T-helper 2 cell (primary cell): ENCODE data around the gene NLRP3.
"Not testable (repeated sequence)": the region's sequence is repeated elsewhere in the genome, so short reads cannot be mapped to it uniquely, and the experiment has no call there.

Experiments used
- DNase-seq, 5 experiments: peaks; one replicate each; pipeline versions ENCODE4 v3.0.0 to v3.0.0-alpha.2; 2012 to 2022

NLRP3 gene

DNA sequence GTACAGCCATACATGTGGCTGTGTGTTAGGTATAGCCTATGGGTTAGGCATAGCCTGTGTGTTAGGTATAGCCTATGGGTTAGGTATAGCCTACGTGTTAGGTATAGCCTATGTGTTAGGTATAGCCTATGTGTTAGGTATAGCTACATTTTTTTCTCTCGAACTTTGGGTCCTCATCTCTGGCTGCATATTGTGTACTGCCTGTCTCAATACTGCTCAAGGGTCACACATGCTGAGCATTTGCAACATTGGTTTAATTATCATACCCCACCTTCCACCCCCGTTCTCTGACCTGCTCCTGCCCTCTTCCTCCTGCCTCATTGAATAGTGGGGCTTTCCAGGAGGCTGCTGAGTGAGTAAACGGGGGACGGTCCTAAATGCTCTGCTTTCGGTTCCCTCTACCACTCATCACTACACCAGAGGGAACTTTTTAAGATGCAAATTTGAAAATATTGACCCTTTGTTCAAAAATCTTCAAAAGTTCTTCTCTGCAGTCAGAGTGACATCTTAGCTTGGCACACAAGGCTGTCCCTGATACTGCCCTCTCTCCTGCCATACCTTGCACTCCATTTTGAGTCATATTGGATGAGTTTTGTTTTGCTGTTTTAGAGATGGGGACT lies 24.1 kb downstream of the NLRP3 start:
- no peak for DNase-seq

DNA sequence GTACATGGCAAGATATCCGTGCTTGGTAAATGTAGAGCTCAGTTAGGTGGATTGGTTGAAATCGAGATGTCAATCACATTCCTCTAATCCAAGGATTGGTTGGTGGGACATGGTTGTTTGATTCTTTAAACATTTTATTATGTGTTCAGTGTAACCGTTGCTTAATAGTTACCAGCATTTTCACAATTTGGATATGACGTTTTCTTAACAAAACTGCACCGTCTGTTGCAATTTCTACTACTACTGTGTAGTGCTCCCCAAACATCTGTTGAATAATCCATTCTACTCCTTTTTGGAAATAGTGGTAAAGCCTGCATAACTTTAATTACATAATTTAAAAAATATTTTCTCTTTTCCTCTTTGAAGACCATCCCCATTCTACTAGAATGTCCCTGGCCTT lies 25.6 kb downstream of the NLRP3 start:
- no peak for DNase-seq

DNA sequence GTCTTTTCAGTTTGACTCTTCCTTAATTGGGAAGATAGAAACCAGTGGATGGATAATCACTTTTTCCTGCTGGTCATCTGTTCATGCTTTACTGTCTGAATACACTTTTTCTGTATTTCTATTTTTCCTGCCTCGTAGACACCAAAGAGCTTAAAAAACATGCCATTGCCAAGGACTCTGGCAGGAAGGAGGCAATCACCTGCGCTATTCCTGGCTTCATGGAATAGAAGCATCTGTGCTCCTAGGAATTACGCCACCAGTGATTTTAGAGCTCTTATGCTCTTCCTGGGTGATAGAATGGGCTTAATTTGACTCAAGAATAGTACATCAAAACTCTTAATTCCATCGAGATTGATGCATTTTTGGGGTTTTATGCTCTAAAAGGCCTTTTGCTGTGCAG lies 26.2 kb downstream of the NLRP3 start:
- no peak for DNase-seq

DNA sequence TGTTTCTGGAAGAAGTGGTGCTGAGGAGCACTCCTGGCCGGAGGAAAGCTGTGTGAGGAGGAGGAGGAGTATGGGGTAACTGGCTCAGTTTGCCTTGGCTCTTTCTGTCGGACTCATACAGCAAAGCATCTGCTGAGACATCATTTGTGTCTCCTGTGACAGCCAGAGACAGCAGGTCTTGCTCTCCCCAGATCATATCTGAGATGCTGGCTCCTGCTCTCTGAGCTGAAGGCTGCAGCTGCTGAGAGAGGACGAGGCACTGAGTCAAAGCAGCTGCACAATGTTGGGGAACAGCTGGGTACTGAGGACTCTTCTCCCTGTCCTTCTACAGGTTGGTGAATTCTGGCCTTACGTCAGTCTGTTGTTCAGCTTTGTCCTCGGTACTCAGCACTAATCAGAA lies 27.7 kb downstream of the NLRP3 start:
- DNase-seq = no peak

DNA sequence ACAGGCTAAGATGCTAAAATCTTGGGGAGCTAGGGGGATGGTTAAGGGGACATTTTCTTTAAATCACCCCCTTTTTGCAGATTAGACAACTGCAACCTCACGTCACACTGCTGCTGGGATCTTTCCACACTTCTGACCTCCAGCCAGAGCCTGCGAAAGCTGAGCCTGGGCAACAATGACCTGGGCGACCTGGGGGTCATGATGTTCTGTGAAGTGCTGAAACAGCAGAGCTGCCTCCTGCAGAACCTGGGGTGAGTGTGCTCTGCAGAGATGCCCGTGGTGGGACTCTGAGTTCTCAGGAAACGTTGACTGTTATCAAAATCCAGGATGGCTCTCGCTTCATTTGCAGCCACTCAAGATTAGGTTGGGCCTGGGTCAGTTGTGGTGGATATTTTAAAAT lies 28.6 kb downstream of the NLRP3 start:
- no peak for DNase-seq

DNA sequence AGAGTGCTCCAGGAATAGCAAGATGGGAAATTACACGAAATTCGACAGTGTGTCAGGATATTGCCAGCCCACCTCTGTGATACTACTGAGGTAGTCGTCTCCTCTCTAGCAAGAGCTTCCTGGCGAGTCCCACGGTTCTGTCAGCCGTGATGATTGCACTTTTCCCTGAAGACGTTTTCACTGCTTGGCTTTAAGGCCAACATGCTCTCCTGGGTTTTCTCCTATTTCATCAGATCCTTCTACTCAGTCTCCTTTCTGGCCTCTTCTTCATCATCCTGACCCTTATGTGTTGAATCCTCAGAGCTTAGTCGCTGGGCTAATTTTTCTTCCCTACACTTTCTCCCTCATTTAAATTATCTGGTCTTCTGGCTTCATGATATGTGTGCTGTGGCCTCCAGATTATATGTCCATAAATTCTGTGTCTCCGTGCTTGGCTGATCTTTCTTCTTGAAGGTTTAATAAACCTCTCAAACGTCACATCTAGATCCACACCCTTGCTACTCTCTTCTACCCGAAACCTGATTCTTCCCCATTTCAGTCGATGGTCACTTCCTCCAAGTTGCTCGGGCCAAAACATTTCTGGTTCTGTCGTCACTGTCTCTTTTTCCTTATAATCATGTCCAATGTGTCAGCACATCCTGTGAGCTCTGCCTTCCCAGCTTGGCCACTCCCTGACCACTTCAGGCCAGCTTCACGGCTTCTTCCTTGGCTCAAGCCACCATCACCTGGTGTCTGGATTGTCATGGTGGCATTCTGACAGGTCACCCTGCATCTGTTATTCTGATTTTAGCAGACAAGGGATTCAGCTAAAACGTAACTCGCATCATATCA lies 29.8 kb downstream of the NLRP3 start:
- DNase-seq = no peak

DNA sequence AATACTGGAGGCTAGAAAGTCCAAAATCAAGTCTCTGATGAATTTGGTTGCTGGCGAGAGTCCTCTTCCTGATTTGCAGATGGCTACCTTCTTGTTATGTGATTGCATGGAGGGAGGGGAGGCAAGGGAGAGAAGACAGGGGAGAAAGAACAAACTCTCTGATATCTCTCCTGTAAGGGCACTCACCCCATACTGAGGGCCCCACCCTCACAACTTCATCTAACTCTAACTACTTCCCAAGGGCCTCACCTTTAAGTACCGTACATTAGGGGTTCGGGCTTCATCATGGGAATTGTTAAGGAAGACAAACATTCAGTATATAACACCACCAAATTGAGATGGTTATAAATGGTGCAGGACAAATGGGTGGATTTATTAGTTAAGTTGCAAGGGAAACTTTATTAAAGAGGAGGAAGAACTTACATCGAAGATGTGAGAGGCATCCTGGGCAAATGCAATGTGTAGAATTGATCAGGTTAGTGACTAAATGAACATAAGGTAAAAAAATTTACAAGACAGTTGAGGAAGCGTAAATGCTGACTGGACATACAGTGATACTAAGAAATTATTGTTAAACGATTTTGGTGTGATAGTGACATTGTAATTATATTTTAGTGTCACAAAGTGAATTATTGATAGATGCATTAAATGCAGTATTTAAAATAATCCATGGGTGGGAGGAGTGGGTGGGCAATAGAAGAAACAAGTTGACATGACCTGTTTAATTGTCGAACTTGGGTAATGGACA lies 31.4 kb downstream of the NLRP3 start:
- DNase-seq = no peak

DNA sequence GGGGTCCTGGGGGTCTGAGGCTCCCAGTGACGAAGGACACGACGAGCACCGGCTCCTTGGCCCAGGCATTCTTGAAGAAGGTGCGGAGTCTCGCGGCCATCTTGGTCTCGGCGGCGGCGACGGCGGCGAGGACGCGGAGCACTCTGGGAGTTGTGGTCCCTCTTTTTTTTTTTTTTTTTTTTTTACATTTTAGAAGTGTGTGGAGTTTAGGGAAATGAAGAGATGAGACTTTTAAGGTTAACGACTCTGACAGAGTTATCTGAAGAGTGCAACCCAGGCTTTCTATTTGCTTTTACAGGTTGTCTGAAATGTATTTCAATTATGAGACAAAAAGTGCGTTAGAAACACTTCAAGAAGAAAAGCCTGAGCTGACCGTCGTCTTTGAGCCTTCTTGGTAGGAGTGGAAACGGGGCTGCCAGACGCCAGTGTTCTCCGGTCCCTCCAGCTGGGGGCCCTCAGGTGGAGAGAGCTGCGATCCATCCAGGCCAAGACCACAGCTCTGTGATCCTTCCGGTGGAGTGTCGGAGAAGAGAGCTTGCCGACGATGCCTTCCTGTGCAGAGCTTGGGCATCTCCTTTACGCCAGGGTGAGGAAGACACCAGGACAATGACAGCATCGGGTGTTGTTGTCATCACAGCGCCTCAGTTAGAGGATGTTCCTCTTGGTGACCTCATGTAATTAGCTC lies 32.3 kb downstream of the NLRP3 start:
- DNase-seq = peak in 1 of 5 experiments; percentile 38

DNA sequence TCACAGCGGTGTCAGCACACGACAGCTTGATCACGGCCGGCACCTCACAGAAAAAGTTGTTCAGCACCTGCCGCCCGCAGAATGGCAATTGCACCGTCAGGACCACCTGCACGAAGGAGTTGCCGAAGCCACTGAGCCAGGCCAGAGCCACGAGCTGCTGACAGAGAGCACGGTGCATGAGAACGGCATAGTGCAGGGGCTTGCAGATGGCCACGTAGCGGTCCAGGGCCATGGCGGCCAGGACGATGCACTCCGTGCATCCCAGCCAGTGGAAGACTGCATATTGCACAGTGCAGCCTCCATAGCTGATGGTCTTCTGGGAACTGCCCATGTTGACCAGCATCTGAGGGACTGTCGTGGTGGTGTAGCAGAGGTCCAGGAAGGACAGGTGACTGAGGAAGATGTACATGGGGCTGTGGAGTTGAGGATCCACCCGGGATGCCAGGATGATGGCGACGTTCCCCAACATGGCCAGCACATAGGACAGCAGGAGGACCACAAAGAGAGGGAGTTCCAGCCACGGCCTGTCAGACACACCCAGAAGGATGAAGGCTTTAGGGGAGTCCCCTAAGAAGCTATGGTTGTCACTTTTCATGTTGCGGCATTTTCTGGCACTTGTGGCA lies 35.5 kb downstream of the NLRP3 start:
- DNase-seq = no peak

DNA sequence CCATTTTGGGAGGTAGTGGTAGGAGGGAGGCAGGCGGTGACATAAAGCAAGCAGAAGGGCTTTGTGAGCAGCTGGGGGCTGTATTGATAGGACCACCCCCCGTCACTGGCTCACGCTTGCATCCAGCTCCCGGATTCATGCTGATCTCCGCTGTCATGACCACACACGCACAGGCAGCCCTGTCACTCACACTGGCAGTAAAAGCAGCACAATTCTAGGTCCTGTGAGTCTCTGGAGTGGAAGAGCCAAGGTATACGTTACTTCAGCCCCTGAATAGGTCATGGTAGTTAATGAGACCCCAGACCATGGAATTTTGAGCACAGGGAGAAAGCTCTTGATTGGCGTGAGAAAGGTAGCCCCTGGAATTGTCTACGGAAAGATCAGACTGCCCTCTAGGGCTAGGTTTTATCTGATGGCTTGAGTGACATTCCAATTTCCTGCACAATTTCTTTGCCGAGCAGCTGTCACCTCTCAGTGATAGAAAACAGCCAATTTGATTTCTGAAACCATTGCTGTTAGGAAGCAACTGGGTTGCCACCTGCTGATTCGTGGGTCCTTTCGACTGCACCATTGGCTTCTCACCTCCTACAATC lies 36.6 kb downstream of the NLRP3 start:
- DNase-seq = no peak

DNA sequence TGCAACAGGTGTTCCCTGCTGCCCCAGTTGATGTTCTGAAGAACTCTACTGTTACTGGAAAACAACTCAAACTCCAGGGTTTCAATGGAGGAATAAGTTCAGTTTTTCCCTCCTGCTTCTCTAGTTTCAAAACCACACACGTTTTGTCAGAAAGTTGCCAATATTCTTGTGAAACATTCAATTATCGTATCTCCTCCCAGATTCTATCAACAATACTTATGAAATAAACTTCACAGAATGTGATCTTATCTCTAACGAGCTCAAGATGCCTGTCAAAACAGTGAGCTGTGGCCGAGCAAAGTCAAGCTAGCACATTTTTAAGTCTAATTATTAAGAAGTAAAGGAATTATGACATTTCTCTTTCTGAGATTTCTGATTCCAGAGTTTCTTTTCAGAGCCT lies 37.3 kb downstream of the NLRP3 start:
- peak in 1 of 5 experiments; percentile 19 for DNase-seq

DNA sequence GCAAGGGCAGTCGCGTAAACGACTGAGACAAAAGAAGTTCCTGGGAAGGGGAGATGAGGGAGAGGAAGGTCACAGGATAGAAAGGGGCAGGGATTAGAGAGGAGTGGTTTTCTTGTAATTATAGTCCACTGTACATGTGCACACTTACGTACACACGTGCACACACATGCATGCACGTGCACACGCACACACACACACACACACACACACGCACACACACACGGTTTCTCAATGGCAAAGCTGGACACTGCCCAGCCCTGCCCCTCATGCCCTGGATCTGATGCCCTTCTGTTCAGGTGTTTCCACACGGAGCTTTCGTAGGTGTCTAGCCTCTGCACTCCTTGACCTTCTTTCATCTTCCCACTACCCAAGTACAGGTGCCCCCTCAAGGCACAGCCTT lies 38.0 kb downstream of the NLRP3 start:
- no peak for DNase-seq

DNA sequence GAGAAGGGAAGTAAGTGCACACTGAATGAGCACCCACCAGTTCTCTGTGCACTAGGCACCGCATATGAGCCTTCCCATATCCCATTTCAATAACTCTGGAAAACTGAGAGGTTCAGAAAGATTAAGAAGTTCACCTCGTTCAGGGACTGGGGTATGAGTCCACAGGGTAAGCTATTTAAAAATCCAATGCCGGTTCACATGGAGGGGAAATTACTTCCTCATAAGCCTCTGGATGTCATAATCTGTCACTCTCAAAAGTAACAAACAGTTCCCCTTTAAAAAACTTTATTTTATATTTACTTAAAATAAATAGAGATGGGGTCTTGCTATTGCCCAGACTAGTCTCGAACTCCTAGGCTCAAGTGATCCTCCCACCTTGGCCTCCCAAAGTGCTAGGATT lies 40.0 kb downstream of the NLRP3 start:
- DNase-seq = no peak

DNA sequence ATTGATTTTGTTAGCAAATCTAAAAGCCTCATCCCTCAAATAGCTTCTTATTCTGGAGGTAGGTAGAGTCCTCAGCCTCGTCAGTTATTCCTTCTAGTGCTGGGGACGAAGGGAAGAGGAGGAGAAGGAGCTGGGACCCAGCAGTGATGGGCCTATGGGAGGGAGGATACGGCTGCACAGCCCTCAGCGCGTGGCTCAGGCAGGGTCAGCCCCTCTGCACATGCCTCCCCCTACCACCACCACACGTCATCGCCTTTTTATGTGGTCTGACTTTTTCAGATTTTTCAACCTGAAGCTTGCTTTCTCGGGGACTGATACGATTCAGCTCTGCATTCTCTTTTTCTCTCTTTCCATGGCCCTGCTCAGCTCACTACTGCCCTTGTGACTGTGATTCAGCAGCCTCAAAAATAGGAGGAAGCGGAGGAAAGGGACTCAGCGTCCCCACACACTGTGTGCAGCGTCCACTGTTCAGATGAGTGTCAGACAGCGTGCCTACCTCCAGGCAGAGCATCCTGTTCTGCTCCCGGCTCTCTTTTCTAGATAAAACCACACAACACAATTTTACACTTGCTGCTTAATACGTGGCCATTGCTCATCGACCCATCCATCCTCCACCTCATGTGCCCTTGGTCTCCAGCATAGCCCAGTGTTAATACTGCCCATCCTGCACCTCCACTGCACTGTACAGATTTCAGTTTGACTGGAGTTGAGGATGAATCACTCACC lies 41.1 kb downstream of the NLRP3 start:
- DNase-seq = no peak

DNA sequence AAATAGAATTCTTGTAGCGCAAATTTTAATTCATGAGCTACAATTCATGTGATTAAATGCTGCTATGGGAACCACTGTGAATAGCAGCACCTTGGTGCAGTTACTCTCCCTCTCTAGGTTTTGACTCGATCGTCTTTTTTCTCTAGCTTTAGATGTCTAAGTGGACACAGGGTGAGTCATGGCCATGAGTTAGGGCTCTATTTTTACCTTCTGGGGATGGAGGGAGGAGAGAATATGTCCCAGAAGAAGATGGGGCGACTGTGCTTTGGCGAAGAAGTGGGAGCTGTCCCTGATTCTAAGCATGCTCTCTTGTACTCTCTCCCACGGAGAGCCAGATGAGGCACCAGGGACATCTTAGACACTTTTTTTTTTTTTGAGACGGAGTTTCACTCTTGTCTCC lies 43.5 kb downstream of the NLRP3 start:
- no peak for DNase-seq

DNA sequence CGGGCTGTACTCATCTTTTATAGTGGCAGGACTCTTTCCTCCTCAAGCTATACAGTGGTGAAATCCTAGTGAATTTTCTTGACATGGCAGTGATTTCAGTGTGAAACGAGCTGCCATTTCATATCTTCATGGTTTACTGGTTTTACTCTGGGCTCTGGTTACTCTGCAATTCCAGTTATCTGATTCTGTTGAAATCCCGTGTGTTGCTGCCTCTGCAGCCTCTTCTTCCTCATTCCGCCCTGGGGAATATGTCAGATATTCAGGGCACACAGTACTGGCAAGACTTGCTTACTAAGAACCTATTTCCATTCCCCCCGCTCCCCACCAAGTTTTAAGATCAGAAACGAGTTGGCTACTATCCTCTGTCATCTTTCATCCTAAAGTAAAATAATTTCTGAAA lies 49.8 kb downstream of the NLRP3 start:
- no peak for DNase-seq

DNA sequence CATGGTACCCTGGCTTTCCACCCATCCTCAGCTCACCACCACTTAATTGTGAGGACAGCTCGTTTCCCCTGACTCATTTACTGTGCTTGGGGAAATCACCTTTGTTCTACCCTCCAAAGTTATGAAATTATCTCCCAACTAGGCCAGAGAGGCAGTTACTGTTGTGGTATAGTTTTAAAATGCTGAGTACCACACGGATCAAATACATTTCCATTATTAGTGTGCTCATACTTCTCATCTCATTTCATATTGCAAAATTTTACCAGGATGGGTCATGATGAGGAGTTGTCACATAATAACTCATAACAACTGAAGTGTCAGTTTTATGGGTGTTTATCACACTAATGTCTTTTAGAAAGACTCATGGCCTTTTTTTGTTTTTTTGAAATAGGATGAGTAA lies 51.2 kb downstream of the NLRP3 start:
- no peak for DNase-seq

DNA sequence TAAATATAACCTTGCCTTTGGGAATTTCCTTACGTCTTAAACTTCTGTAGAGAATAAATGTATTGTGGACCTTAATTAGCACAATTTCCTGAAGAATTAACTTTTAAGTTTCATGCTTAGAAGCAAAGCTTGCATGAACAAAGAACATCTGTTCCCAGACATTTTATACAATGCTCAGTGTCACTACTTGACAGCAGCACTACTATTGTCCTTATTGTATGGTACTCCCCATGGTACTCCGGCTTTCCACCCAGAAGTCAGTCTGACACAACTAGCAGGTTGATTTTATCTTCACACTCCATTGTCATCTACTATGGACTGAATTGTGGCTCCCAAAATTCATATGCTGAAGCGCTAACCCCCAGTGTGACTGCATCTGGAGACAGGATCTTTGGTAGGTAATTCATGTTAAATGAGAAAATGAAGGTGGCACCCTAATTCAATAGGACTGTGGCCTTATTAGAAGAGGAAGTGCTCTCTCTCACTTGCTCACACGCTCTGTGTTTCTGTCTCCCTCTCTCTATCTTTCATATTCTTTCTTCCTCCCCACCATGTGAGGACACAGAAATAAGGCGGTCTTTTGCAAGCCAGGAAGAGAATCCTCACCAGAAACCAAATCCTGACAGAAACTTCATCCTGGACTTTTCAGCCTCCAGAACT lies 52.6 kb downstream of the NLRP3 start:
- DNase-seq = no peak

DNA sequence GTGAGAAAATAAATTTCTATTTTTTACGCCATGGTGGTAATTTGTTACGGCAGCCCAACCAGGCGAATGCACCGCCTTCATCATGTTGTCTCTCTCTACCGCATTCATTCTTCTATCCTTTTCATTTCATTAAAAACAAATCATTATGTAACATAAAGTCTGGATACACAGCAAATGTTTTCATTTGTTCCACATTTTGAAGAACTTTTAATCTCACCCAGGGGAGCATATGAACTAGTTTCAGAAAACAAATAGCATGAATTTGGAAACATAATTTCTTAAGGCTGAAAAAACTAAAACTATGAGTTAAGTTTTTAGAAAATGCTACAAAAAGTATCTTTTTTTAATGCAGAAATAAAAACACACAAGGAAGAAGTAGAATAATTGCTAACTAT lies 53.2 kb downstream of the NLRP3 start:
- no peak for DNase-seq

DNA sequence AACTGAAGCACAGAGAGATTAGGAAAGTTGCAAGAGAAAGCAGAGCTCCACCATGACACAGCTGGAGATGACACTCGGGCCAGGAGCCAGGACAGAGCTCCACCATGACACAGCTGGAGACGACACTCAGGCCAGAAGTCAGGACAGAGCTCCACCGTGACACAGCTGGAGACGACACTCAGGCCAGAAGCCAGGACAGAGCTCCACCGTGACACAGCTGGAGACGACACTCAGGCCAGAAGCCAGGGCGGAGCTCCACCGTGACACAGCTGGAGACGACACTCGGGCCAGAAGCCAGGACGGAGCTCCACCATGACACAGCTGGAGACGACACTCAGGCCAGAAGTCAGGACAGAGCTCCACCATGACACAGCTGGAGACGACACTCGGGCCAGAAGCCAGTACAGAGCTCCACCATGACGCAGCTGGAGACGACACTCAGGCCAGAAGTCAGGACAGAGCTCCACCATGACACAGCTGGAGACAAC lies 55.0 kb downstream of the NLRP3 start:
- not testable (repeated sequence) for DNase-seq

DNA sequence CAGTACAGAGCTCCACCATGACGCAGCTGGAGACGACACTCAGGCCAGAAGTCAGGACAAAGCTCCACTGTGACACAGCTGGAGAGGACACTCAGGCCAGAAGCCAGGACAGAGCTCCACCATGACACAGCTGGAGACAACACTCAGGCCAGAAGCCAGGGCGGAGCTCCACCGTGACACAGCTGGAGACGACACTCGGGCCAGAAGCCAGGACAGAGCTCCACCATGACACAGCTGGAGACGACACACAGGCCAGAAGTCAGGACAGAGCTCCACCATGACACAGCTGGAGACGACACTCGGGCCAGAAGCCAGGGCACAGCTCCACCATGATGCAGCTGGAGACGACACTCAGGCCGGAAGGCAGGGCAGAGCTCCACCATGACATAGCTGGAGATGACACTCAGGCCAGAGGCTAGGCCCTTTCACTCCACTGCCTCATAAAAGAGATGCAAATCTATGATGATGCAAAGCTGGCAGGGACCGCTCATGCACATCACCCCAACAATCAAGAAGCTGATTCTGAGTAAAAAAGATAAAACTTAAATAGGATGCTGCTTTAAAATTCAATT lies 55.6 kb downstream of the NLRP3 start:
- no peak for DNase-seq
